Neuronal stem cell (in vitro differentiated cells): ENCODE results near the gene PLSCR2. TPM values are rescaled to one million over a fixed set of nuclear protein-coding genes. Genes with fewer than 3 reads are reported as not detected.

Source experiments
- DNase-seq: peaks from one replicate; pipeline ENCODE4 v3.0.0-alpha.2; 2013; ENCODE audit warnings: low spot score
- H2AFZ ChIP-seq: one replicate; pipeline ENCODE4 v1.6.1; 2013; ENCODE audit warnings: mild to moderate bottlenecking, low read length, inconsistent platforms
- H2AK5ac ChIP-seq: 2 replicates; pipeline ENCODE4 v1.6.1; 2013; ENCODE audit warnings: low read depth, mild to moderate bottlenecking, inconsistent platforms, low read length, moderate library complexity, mixed read lengths
- H2BK120ac ChIP-seq: 2 replicates; pipeline ENCODE4 v1.6.1; 2013; ENCODE audit warnings: low read depth, mild to moderate bottlenecking, inconsistent platforms, low read length, moderate library complexity, mixed read lengths
- H2BK12ac ChIP-seq: one replicate; pipeline ENCODE4 v1.6.1; 2013; ENCODE audit warnings: low read length, inconsistent platforms
- H2BK15ac ChIP-seq: 2 replicates; pipeline ENCODE4 v1.6.1; 2013; ENCODE audit warnings: mild to moderate bottlenecking, low read length, inconsistent platforms, mixed read lengths
- H2BK5ac ChIP-seq: one replicate; pipeline ENCODE4 v1.6.1; 2013; ENCODE audit warnings: inconsistent platforms, mild to moderate bottlenecking, low read length, moderate library complexity
- H3K14ac ChIP-seq: one replicate; pipeline ENCODE4 v1.6.1; 2013; ENCODE audit warnings: low read length, inconsistent platforms
- H3K18ac ChIP-seq: 2 replicates; pipeline ENCODE4 v1.6.1; 2013; ENCODE audit warnings: low read length, inconsistent platforms
- H3K23ac ChIP-seq: 2 replicates; pipeline ENCODE4 v1.6.1; 2013; ENCODE audit warnings: low read depth, mild to moderate bottlenecking, mixed read lengths, low read length, inconsistent platforms; ENCODE audit not compliant: poor library complexity
- H3K27ac ChIP-seq: replicated peaks from 3 replicates; pipeline ENCODE4 v1.5.1; 2013; ENCODE audit warnings: low read length, inconsistent platforms
- H3K27me3 ChIP-seq, 3 experiments: 2 replicates each; pipeline ENCODE4 v1.6.1; 2013; ENCODE audit warnings: low read length in 3 of 3, mild to moderate bottlenecking in 2 of 3, inconsistent platforms in 1 of 3, low read depth in 1 of 3, mixed read lengths in 1 of 3, moderate library complexity in 1 of 3; ENCODE audit not compliant: control insufficient read depth in 3 of 3, insufficient read depth in 3 of 3
- H3K36me3 ChIP-seq, 2 donors: replicated peaks in 1 of 2; 2 replicates each; pipeline ENCODE4 v1.6.1; 2013; ENCODE audit warnings: low read length in 2 of 2; ENCODE audit not compliant: control insufficient read depth in 2 of 2, insufficient read depth in 2 of 2
- H3K4ac ChIP-seq: 2 replicates; pipeline ENCODE4 v1.6.1; 2013; ENCODE audit warnings: inconsistent platforms, mild to moderate bottlenecking, low read length, moderate library complexity
- H3K4me1 ChIP-seq, 2 donors: 1 replicate in 1 of 2; 2 replicates in 1 of 2; pipeline ENCODE4 v1.6.1; 2013; ENCODE audit warnings: low read length in 2 of 2, low read depth in 1 of 2; ENCODE audit not compliant: control insufficient read depth in 2 of 2, insufficient read depth in 1 of 2
- H3K4me2 ChIP-seq: one replicate; pipeline ENCODE4 v1.6.1; 2013; ENCODE audit warnings: mild to moderate bottlenecking, low read length, inconsistent platforms; ENCODE audit not compliant: insufficient read depth, poor library complexity, severe bottlenecking
- H3K4me3 ChIP-seq, 2 donors: 2 replicates each; pipeline ENCODE4 v1.5.1; 2013; ENCODE audit warnings: low read length in 2 of 2, mild to moderate bottlenecking in 2 of 2, inconsistent platforms in 1 of 2, moderate library complexity in 1 of 2
- H3K79me1 ChIP-seq: one replicate; pipeline ENCODE4 v1.6.1; 2013; ENCODE audit warnings: low read depth, mild to moderate bottlenecking, inconsistent platforms, low read length, moderate library complexity
- H3K9ac ChIP-seq: one replicate; pipeline ENCODE4 v1.6.1; 2013; ENCODE audit warnings: mild to moderate bottlenecking, low read depth, low read length, inconsistent platforms; ENCODE audit not compliant: poor library complexity
- H3K9me3 ChIP-seq, 2 donors: replicated peaks in 1 of 2; 2 replicates each; pipeline versions ENCODE3 to v1.6.1; 2013; ENCODE audit warnings: low read length in 2 of 2, mild to moderate bottlenecking in 2 of 2, inconsistent platforms in 1 of 2, low read depth in 1 of 2, mixed read lengths in 1 of 2, moderate library complexity in 1 of 2; ENCODE audit not compliant: control insufficient read depth in 2 of 2, insufficient read depth in 1 of 2
- H4K8ac ChIP-seq: one replicate; pipeline ENCODE4 v1.6.1; 2013; ENCODE audit warnings: low read depth, mild to moderate bottlenecking, inconsistent platforms, low read length, moderate library complexity
- H4K91ac ChIP-seq: one replicate; pipeline ENCODE4 v1.6.1; 2013; ENCODE audit warnings: low read length, low read depth, mild to moderate bottlenecking, inconsistent platforms; ENCODE audit not compliant: poor library complexity
- WGBS, 2 donors: extraction: QIAGEN DNeasy Blood & Tissue Kit; methylation state at CpG; one replicate each; pipeline ENCODE4 v1.1.7; 2013; ENCODE audit warnings: missing lambda C conversion rate in 2 of 2, mixed read lengths in 1 of 2; ENCODE audit not compliant: insufficient read length in 2 of 2, insufficient replicate concordance in 1 of 2; ENCODE audit errors: extremely low coverage in 2 of 2; 5-methylcytosine and 5-hydroxymethylcytosine counted together
- polyA plus RNA-seq, 2 experiments: library from polyadenylated mRNA; stranded (reverse); fragments of 200-250 nt; gene quantifications; one replicate each; pipeline ENCODE4 v1.2.3, GENCODE V29; 2013

Gene PLSCR2
- not detected for polyA plus RNA-seq (2013, experiment 1 of 2)
- not detected for polyA plus RNA-seq (2013, experiment 2 of 2)

- H3K4me1 ChIP-seq = no peaks in the 10 kb centered on the region
- H2BK5ac ChIP-seq = no peak within 1 kb of the TSS
- no peak within 1 kb of the TSS for H3K4ac ChIP-seq
- no peak within 1 kb of the TSS for H3K27ac ChIP-seq
- H2AFZ ChIP-seq = peak within 1 kb of the TSS; percentile 29
- no peak within 1 kb of the TSS for H3K9ac ChIP-seq
- no peak for DNase-seq
- H3K27me3 ChIP-seq = no peaks in the 10 kb centered on the region
- peak within 1 kb of the TSS; percentile 75 for H3K23ac ChIP-seq
- whole genome bisulfite sequencing, 2 donors = no CpG with 5 or more reads among the region's 51 CpGs
- H2BK12ac ChIP-seq = no peak within 1 kb of the TSS
- H3K18ac ChIP-seq = peak within 1 kb of the TSS; percentile 22
- H3K9me3 ChIP-seq = no peaks in the 10 kb centered on the region
- no peak within 1 kb of the TSS for H2AK5ac ChIP-seq
- no peak within 1 kb of the TSS for H3K4me2 ChIP-seq
- no peak within 1 kb of the TSS for H4K8ac ChIP-seq
- H3K36me3 ChIP-seq = no peaks in the 10 kb centered on the region
- peak within 1 kb of the TSS; percentile 22 for H3K14ac ChIP-seq
- H2BK120ac ChIP-seq = no peak within 1 kb of the TSS
- H4K91ac ChIP-seq = no peak within 1 kb of the TSS
- no peaks in the 10 kb centered on the region for H3K79me1 ChIP-seq
- no peak within 1 kb of the TSS for H2BK15ac ChIP-seq
- H3K4me3 ChIP-seq = peak within 1 kb of the TSS in 1 of 2 donors; percentile 83
Measured at GRCh38 chr3:146469150-146470017, at the start of gene PLSCR2. Gene PLSCR2, minus strand, starts transcription at chr3:146469561. Its CDS starts 9,657 bp downstream, at chr3:146459904.

GRCh38 chr3:146517684-146518435, 48.5 kb upstream of the PLSCR2 start:
- H4K8ac ChIP-seq = no peak overlapping the region
- no peak overlapping the region for H3K4ac ChIP-seq
- no peak overlapping the region for H3K18ac ChIP-seq
- H2AK5ac ChIP-seq = no peak overlapping the region
- no peaks in the 10 kb centered on the region for H3K9me3 ChIP-seq
- H3K4me3 ChIP-seq = no peak overlapping the region
- no peak overlapping the region for H3K4me2 ChIP-seq
- DNase-seq = no peak
- WGBS, 2 donors = no CpG with 5 or more reads among the region's 4 CpGs
- no peaks in the 10 kb centered on the region for H3K27me3 ChIP-seq
- H2BK5ac ChIP-seq = no peak overlapping the region
- H3K27ac ChIP-seq = no peak overlapping the region
- H3K23ac ChIP-seq = no peak overlapping the region
- no peak overlapping the region for H2BK120ac ChIP-seq
- H3K36me3 ChIP-seq = peaks cover 0 to 29% of the 10 kb centered on the region in 2 donors
- H2AFZ ChIP-seq = no peak overlapping the region
- no peak overlapping the region for H3K14ac ChIP-seq
- H3K9ac ChIP-seq = no peak overlapping the region
- no peak overlapping the region for H2BK12ac ChIP-seq
- H2BK15ac ChIP-seq = no peak overlapping the region
- peaks cover 0 to 5% of the 10 kb centered on the region in 2 donors for H3K4me1 ChIP-seq
- no peak overlapping the region for H4K91ac ChIP-seq
- no peaks in the 10 kb centered on the region for H3K79me1 ChIP-seq

- H2BK120ac ChIP-seq = no peak overlapping the region
- no peak overlapping the region for H3K27ac ChIP-seq
- no peak overlapping the region for H3K14ac ChIP-seq
- 100% methylated on average over 1 of the region's 2 CpGs; no CpG with 5 or more reads in 1 of the 2 donors for WGBS, 2 donors
- H4K8ac ChIP-seq = no peak overlapping the region
- H3K23ac ChIP-seq = no peak overlapping the region
- H2BK15ac ChIP-seq = no peak overlapping the region
- H3K9me3 ChIP-seq = peaks cover 0 to 2% of the 10 kb centered on the region in 2 donors
- no peaks in the 10 kb centered on the region for H3K27me3 ChIP-seq
- H3K79me1 ChIP-seq = no peaks in the 10 kb centered on the region
- no peak overlapping the region for H2AK5ac ChIP-seq
- no peak overlapping the region for H2AFZ ChIP-seq
- no peak for DNase-seq
- H3K4me2 ChIP-seq = no peak overlapping the region
- no peak overlapping the region for H3K4me3 ChIP-seq
- H2BK12ac ChIP-seq = no peak overlapping the region
- H3K9ac ChIP-seq = no peak overlapping the region
- peaks cover 0 to 2% of the 10 kb centered on the region in 2 donors for H3K4me1 ChIP-seq
- no peak overlapping the region for H3K18ac ChIP-seq
- H2BK5ac ChIP-seq = no peak overlapping the region
- peaks cover 0 to 16% of the 10 kb centered on the region in 2 donors for H3K36me3 ChIP-seq
- H3K4ac ChIP-seq = no peak overlapping the region
- no peak overlapping the region for H4K91ac ChIP-seq
Measured at GRCh38 chr3:146513386-146514051, 44.2 kb upstream of the PLSCR2 start.
